Gastroesophageal sphincter (tissue), 3 donors: ENCODE measurements around the gene ITPK1.

Experiments used
- CTCF ChIP-seq, 4 experiments: fragments of 200-600 bp in 2 of 4; fragments of 450-650 bp in 2 of 4; sonication (generic) in 1 of 4; IDR thresholded peaks; one replicate each; pipeline ENCODE4 v1.5.1; 2017 to 2019; ENCODE audit warnings: antibody characterized with exemption in 4 of 4, mild to moderate bottlenecking in 2 of 4, moderate library complexity in 2 of 4
- EP300 ChIP-seq: sonication (generic); formaldehyde crosslinking; IDR thresholded peaks from one replicate; pipeline ENCODE4 v1.6.1; 2017; ENCODE audit warnings: antibody characterized with exemption, mild to moderate bottlenecking
- POLR2AphosphoS5 ChIP-seq: sonication (generic); formaldehyde crosslinking; IDR thresholded peaks from one replicate; pipeline ENCODE4 v1.6.1; 2017; ENCODE audit warnings: antibody characterized with exemption

- no peak for TF ChIP-seq POLR2AphosphoS5
- no peak for TF ChIP-seq CTCF (IDR thresholded peaks at IDR 0.05)
- no peak for TF ChIP-seq EP300
Observed at GRCh38 chr14:92970271-92970670, 145.5 kb downstream of the ITPK1 start.
